Right forelimb (tissue), 1 donor: Measurements from ENCODE around the gene EP300.
"Not testable (repeated sequence)": the region's sequence is repeated elsewhere in the genome, so short reads cannot be mapped to it uniquely, and the experiment has no call there.

Experiments used
- DNase-seq: peaks from one replicate; pipeline ENCODE4 v3.0.0-alpha.2; 2018

The EP300 gene

GRCh38 chr22:41091132-41092022 is 1.0 kb upstream of the EP300 start:
- peak; percentile 100 for DNase-seq

GRCh38 chr22:41092847-41093411 is 537 bp downstream of the EP300 start:
- no peak for DNase-seq

GRCh38 chr22:41094041-41094593 is 1.7 kb downstream of the EP300 start:
- no peak for DNase-seq

- no peak for DNase-seq
Measured at GRCh38 chr22:41096391-41096790, 4.0 kb downstream of the EP300 start.

- no peak for DNase-seq
Measured at GRCh38 chr22:41096841-41097240, 4.4 kb downstream of the EP300 start.

- DNase-seq = no peak
Measured at GRCh38 chr22:41099036-41099435, 6.6 kb downstream of the EP300 start.

GRCh38 chr22:41106122-41106968 is 14.0 kb downstream of the EP300 start:
- DNase-seq = no peak

GRCh38 chr22:41106969-41107325 is 14.6 kb downstream of the EP300 start:
- not testable (repeated sequence) for DNase-seq

- DNase-seq = no peak
Measured at GRCh38 chr22:41110968-41111367, 18.6 kb downstream of the EP300 start.

GRCh38 chr22:41116342-41116741 is 23.9 kb downstream of the EP300 start:
- DNase-seq = no peak

GRCh38 chr22:41117127-41117965 is 25.0 kb downstream of the EP300 start:
- DNase-seq = no peak

- DNase-seq = no peak
Measured at GRCh38 chr22:41123151-41123550, 30.8 kb downstream of the EP300 start.

GRCh38 chr22:41124086-41124485 is 31.7 kb downstream of the EP300 start:
- no peak for DNase-seq

- DNase-seq = no peak
Measured at GRCh38 chr22:41127451-41127850, 35.1 kb downstream of the EP300 start.

- no peak for DNase-seq
Measured at GRCh38 chr22:41128606-41129005, 36.2 kb downstream of the EP300 start.

GRCh38 chr22:41132550-41132949 is 40.2 kb downstream of the EP300 start:
- DNase-seq = no peak

GRCh38 chr22:41140365-41140957 is 48.1 kb downstream of the EP300 start:
- no peak for DNase-seq

GRCh38 chr22:41145921-41146320 is 53.5 kb downstream of the EP300 start:
- DNase-seq = not testable (repeated sequence)

- DNase-seq = no peak
Measured at GRCh38 chr22:41146573-41146972, 54.2 kb downstream of the EP300 start.

- no peak for DNase-seq
Measured at GRCh38 chr22:41147722-41148121, 55.3 kb downstream of the EP300 start.

- no peak for DNase-seq
Measured at GRCh38 chr22:41152902-41153301, 60.5 kb downstream of the EP300 start.

GRCh38 chr22:41157083-41157482 is 64.7 kb downstream of the EP300 start:
- DNase-seq = no peak
